GM21423 (cell line): ENCODE measurements around the gene QSER1.
"Not testable (repeated sequence)": the region's sequence is repeated elsewhere in the genome, so short reads cannot be mapped to it uniquely, and the experiment has no call there.

ENCODE experiments used
- ATAC-seq: cut with Tn5 transposase; IDR thresholded peaks from one replicate; pipeline ENCODE4 v1.9.1; 2021; ENCODE audit warnings: mild to moderate bottlenecking, moderate library complexity; ENCODE audit not compliant: unreplicated experiment

QSER1 gene

GRCh38 chr11:32991898-32992297 lies 99.3 kb downstream of the QSER1 start:
- ATAC-seq = no peak

GRCh38 chr11:33000181-33000580 lies 107.6 kb downstream of the QSER1 start:
- ATAC-seq = no peak

- ATAC-seq = no peak
Observed at GRCh38 chr11:33001281-33001680, 108.7 kb downstream of the QSER1 start.

GRCh38 chr11:33001751-33002542 lies 109.3 kb downstream of the QSER1 start:
- no peak for ATAC-seq

GRCh38 chr11:33005175-33005574 lies 112.6 kb downstream of the QSER1 start:
- no peak for ATAC-seq

GRCh38 chr11:33006010-33006409 lies 113.4 kb downstream of the QSER1 start:
- no peak for ATAC-seq

- ATAC-seq = no peak
Observed at GRCh38 chr11:33013755-33014154, 121.1 kb downstream of the QSER1 start.

- ATAC-seq = peak; percentile 77
Observed at GRCh38 chr11:33015621-33016551, 123.3 kb downstream of the QSER1 start, which contains the start of gene DEPDC7. Gene DEPDC7, plus strand, starts transcription at chr11:33015878. Its CDS starts 78 bp downstream, at chr11:33015956.

- no peak for ATAC-seq
Observed at GRCh38 chr11:33016654-33017053, 124.0 kb downstream of the QSER1 start.

- no peak for ATAC-seq
Observed at GRCh38 chr11:33017478-33017877, 124.9 kb downstream of the QSER1 start.

- no peak for ATAC-seq
Observed at GRCh38 chr11:33017965-33018364, 125.4 kb downstream of the QSER1 start.

- no peak for ATAC-seq
Observed at GRCh38 chr11:33018840-33019239, 126.2 kb downstream of the QSER1 start.

- no peak for ATAC-seq
Observed at GRCh38 chr11:33021501-33021900, 128.9 kb downstream of the QSER1 start.

GRCh38 chr11:33021937-33022336 lies 129.3 kb downstream of the QSER1 start:
- ATAC-seq = peak; percentile 52

GRCh38 chr11:33025339-33025722 lies 132.7 kb downstream of the QSER1 start:
- ATAC-seq = no peak

- no peak for ATAC-seq
Observed at GRCh38 chr11:33027233-33027632, 134.6 kb downstream of the QSER1 start.

GRCh38 chr11:33027846-33028536 lies 135.4 kb downstream of the QSER1 start:
- no peak for ATAC-seq

- no peak for ATAC-seq
Observed at GRCh38 chr11:33028537-33028914, 135.9 kb downstream of the QSER1 start.

- not testable (repeated sequence) for ATAC-seq
Observed at GRCh38 chr11:33029218-33029617, 136.6 kb downstream of the QSER1 start.
